H1 (cell line): ENCODE data around the gene MED13.

Source experiments
- EZH2 ChIP-seq: fragments of 200-600 bp; sonication (generic); IDR thresholded peaks from 2 replicates; pipeline ENCODE4 v1.7.1; 2012; ENCODE audit warnings: low read depth, mild to moderate bottlenecking, moderate library complexity, low read length, inconsistent platforms; ENCODE audit not compliant: severe bottlenecking
- FOSL1 ChIP-seq: IDR thresholded peaks from 2 replicates; pipeline ENCODE4 v1.6.1; 2011; ENCODE audit warnings: mild to moderate bottlenecking, low read depth, low read length, moderate library complexity; ENCODE audit not compliant: insufficient read depth
- JUND ChIP-seq: IDR thresholded peaks from 2 replicates; pipeline ENCODE4 v1.6.1; 2011; ENCODE audit warnings: mild to moderate bottlenecking, improper control_type of control experiment, low read length
- RBBP5 ChIP-seq: IDR thresholded peaks from 2 replicates; pipeline ENCODE4 v1.7.1; 2012; ENCODE audit warnings: low read depth, mild to moderate bottlenecking, inconsistent platforms, low read length, moderate library complexity, borderline replicate concordance
- SIN3A ChIP-seq, 2 experiments: IDR thresholded peaks in 1 of 2; conservative IDR thresholded peaks in 1 of 2; 2 replicates each; pipeline ENCODE4 v1.6.1; 2011 to 2012; ENCODE audit warnings: low read length in 2 of 2, improper control_type of control experiment in 1 of 2, low read depth in 1 of 2, mild to moderate bottlenecking in 1 of 2
- TEAD4 ChIP-seq: IDR thresholded peaks from 2 replicates; pipeline ENCODE4 v1.6.1; 2012; ENCODE audit warnings: low read depth, low read length, inconsistent platforms, mixed read lengths

DNA sequence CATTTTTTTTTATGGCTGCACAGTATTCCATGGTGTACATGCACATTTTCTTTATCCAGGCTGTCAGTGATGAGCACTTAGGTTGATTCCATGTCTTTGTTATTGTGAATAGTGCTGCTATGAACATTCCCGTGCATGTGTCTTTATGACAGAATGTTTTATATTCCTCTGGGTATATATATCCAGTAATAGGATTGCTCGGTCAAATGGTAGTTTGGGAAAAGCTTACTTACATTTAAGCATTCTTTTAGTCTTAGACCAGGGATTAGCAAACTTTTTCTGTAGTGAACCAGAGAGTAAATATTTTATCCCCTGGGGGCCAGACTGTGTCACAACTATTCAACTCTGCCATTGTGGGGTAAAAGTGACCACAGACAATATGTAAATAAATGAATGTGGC lies 40.2 kb downstream of the MED13 start:
- TF ChIP-seq FOSL1 (no peak), JUND (no peak), RBBP5 (no peak), TEAD4 (no peak), EZH2 (no peak), SIN3A (conservative IDR thresholded peaks at IDR 0.05 in 1 of 2, IDR thresholded peaks at IDR 0.05 in 1 of 2; ENCODE audit: low read depth in 1 of 2, low read length in 2 of 2) (no peak)
